DND-41 (cell line): ENCODE data around the gene RPGRIP1L.

Source experiments
- ATAC-seq: fragments of 200-7000 bp; cut with Tn5 transposase; 3 replicates; pipeline ENCODE4 v1.9.1; 2021; ENCODE audit warnings: low read depth; ENCODE audit not compliant: insufficient read depth
- DNase-seq: peaks from one replicate; pipeline ENCODE4 v3.0.0-alpha.2; 2020
- H2AFZ ChIP-seq: 2 replicates; pipeline ENCODE4 v1.6.0; 2012; ENCODE audit warnings: low read depth, low read length
- H3K27ac ChIP-seq: 2 replicates; pipeline ENCODE4 v1.5.1; 2012; ENCODE audit warnings: low read length, inconsistent platforms
- H3K27me3 ChIP-seq: fragments of 200-600 bp; sonication (generic); 2 replicates; pipeline ENCODE4 v1.6.0; 2012; ENCODE audit warnings: low read length, mild to moderate bottlenecking, inconsistent platforms; ENCODE audit not compliant: insufficient read depth, poor library complexity
- H3K36me3 ChIP-seq: 2 replicates; pipeline ENCODE4 v1.5.1; 2012; ENCODE audit warnings: low read length, inconsistent platforms; ENCODE audit not compliant: insufficient read depth
- H3K4me1 ChIP-seq: 2 replicates; pipeline ENCODE4 v1.5.1; 2012; ENCODE audit warnings: mild to moderate bottlenecking, low read length; ENCODE audit not compliant: insufficient read depth
- H3K4me2 ChIP-seq: 2 replicates; pipeline ENCODE4 v1.6.0; 2012; ENCODE audit warnings: mild to moderate bottlenecking, moderate library complexity, low read length, inconsistent platforms; ENCODE audit not compliant: insufficient read depth
- H3K4me3 ChIP-seq, 2 experiments: fragments of 200-600 bp in 1 of 2; shearing (Covaris generic) in 1 of 2; 2 replicates each; pipeline ENCODE4 v1.5.1; 2012 to 2016; ENCODE audit warnings: inconsistent platforms in 2 of 2, low read length in 2 of 2, mild to moderate bottlenecking in 2 of 2, low read depth in 1 of 2, moderate library complexity in 1 of 2
- H3K79me2 ChIP-seq: 2 replicates; pipeline ENCODE4 v1.6.0; 2012; ENCODE audit warnings: low read length, inconsistent platforms; ENCODE audit not compliant: insufficient read depth
- H3K9ac ChIP-seq: 2 replicates; pipeline ENCODE4 v1.6.0; 2012; ENCODE audit warnings: low read depth, mild to moderate bottlenecking, inconsistent platforms, low read length, moderate library complexity
- H3K9me3 ChIP-seq: 2 replicates; pipeline ENCODE4 v1.5.1; 2012; ENCODE audit warnings: low read length, moderate library complexity, mild to moderate bottlenecking, inconsistent platforms; ENCODE audit not compliant: insufficient read depth, severe bottlenecking
- H4K20me1 ChIP-seq: 2 replicates; pipeline ENCODE4 v1.6.0; 2012; ENCODE audit warnings: low read length; ENCODE audit not compliant: insufficient read depth
- EZH2 ChIP-seq: IDR thresholded peaks from 3 replicates; pipeline ENCODE4 v1.6.1; 2012; ENCODE audit warnings: borderline replicate concordance, low read depth, mild to moderate bottlenecking, moderate library complexity, low read length, inconsistent platforms; ENCODE audit not compliant: severe bottlenecking
- TF ChIP-seq, protein P1 (sequence below): IDR thresholded peaks from 2 replicates; pipeline ENCODE4 v1.5.1; 2012; ENCODE audit warnings: borderline replicate concordance, low read length, moderate library complexity, mild to moderate bottlenecking; ENCODE audit not compliant: poor library complexity, severe bottlenecking; ENCODE audit errors: extremely low read depth

Gene RPGRIP1L

DNA sequence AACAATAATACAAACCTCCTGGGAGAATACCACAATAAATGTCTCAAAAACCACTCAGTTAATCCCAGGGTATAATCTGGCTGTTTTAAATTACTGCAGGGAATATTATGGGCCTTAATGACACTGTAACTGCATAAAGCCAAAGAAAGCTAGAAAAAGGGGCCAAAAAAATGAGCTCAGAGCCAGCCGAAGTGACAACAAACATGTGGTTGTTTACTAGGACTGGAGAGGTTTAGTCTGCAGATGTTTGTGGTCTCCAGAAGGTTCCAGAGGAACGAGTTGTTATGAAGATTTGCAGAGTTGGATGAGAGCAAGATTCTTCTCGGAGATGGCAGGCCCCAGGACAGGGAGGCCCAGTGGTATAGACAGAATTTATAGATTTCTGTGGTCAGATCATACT, 103.5 kb downstream of the RPGRIP1L start:
- DNase-seq (no peak), ATAC-seq (no peak)
- peaks cover 9% of the 10 kb centered on the region; the same call in 1 of the 2 replicates for H3K36me3 ChIP-seq
- no peak overlapping the region for H3K4me2 ChIP-seq
- H3K27ac ChIP-seq = no peak overlapping the region
- no peak overlapping the region for H2AFZ ChIP-seq
- H3K27me3 ChIP-seq = no peaks in the 10 kb centered on the region
- H3K4me3 ChIP-seq = no peak overlapping the region
- H3K9me3 ChIP-seq = no peaks in the 10 kb centered on the region
- no peaks in the 10 kb centered on the region for H3K4me1 ChIP-seq
- H3K9ac ChIP-seq = no peak overlapping the region
- TF ChIP-seq, protein P1, sequence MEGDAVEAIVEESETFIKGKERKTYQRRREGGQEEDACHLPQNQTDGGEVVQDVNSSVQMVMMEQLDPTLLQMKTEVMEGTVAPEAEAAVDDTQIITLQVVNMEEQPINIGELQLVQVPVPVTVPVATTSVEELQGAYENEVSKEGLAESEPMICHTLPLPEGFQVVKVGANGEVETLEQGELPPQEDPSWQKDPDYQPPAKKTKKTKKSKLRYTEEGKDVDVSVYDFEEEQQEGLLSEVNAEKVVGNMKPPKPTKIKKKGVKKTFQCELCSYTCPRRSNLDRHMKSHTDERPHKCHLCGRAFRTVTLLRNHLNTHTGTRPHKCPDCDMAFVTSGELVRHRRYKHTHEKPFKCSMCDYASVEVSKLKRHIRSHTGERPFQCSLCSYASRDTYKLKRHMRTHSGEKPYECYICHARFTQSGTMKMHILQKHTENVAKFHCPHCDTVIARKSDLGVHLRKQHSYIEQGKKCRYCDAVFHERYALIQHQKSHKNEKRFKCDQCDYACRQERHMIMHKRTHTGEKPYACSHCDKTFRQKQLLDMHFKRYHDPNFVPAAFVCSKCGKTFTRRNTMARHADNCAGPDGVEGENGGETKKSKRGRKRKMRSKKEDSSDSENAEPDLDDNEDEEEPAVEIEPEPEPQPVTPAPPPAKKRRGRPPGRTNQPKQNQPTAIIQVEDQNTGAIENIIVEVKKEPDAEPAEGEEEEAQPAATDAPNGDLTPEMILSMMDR = no peak
- no peak for TF ChIP-seq EZH2
- no peaks in the 10 kb centered on the region for H4K20me1 ChIP-seq
- H3K79me2 ChIP-seq = no peaks in the 10 kb centered on the region

DNA sequence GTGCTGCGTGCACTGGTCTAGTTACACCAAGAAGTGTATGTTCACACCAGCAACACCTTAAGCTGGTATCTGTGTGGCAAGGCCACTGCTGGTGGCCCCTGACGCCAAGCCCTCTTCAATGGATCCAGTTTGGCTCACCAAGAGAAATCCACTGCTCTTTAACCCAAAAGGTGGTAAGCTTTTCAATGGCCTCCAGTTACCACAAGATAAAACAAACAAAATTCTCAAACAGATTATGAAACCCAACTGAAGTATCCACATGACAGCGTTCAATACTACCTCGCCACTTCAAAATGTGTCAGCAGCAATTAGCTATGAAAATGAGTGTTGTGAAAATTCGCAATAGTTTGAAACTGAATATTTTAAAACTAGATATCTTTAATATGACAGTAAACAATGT, 104.1 kb downstream of the RPGRIP1L start:
- Histone ChIP-seq H3K4me3 (no peak overlapping the region), H3K9me3 (no peaks in the 10 kb centered on the region), H3K36me3 (peaks cover 6% of the 10 kb centered on the region; the same call in 1 of the 2 replicates), H3K27me3 (no peaks in the 10 kb centered on the region), H3K79me2 (no peaks in the 10 kb centered on the region), H3K4me1 (no peaks in the 10 kb centered on the region), H3K27ac (no peak overlapping the region), H4K20me1 (no peaks in the 10 kb centered on the region), H3K4me2 (no peak overlapping the region), H2AFZ (no peak overlapping the region), H3K9ac (no peak overlapping the region)
- no peak for ATAC-seq
- no peak for DNase-seq
- TF ChIP-seq, protein P1 = no peak
- no peak for TF ChIP-seq EZH2

DNA sequence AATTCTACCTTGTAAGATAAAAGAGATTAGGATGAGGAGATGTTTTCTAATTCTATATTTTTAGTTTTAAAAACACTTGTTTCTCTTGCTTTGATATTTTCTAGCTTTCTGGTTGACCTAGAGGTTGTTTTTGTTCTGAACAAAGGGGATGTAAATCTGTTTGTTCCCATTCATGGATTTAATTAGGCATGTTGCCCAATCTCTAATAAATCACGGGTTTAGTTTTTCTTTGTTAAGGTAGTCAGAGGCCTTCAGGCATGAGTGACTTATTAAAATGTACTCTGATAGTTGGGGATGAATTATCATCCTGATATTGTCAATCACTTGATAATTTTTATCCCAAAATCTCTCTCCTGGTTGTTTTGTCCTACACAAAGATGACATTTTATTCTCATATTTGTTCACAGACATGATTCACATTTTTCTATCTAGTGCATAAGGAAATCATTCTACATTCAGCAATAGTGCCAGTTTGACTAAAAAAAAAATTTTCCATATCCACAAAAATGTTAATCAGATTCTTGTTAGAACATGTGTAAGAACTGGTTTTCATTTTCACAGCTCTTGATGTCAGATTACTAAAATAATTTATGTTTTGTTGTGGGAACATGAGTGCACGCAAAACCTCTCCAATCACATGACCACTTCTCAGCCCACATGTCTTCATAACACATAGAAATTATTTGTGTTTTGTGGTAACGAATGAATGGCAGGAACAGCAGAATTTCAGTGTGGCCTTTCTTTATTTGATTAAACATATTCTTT, 105.0 kb downstream of the RPGRIP1L start:
- H3K36me3 ChIP-seq = 0 out of 2 replicates have a peak, but pooled peaks cover 5% of the 10 kb centered on the region
- ATAC-seq = no peak
- H3K4me2 ChIP-seq = no peak overlapping the region

More for the DNA sequence above, 105.0 kb downstream of the RPGRIP1L start:
- no peak for TF ChIP-seq EZH2
- TF ChIP-seq, protein P1 = no peak
- H3K27me3 ChIP-seq = no peaks in the 10 kb centered on the region
- H3K4me3 ChIP-seq = no peak overlapping the region
- no peaks in the 10 kb centered on the region for H3K9me3 ChIP-seq
- no peak overlapping the region for H3K9ac ChIP-seq
- DNase-seq = no peak
- no peaks in the 10 kb centered on the region for H3K4me1 ChIP-seq
- H3K79me2 ChIP-seq = no peaks in the 10 kb centered on the region
- H4K20me1 ChIP-seq = no peaks in the 10 kb centered on the region
- no peak overlapping the region for H3K27ac ChIP-seq
- no peak overlapping the region for H2AFZ ChIP-seq
